Retinal pigment epithelial cell (primary cell): ENCODE data around the gene PDCD6IP.
A peak's percentile ranks its signal among the peaks of the same experiment; 100 is the strongest.
"Not testable (repeated sequence)": the region's sequence is repeated elsewhere in the genome, so short reads cannot be mapped to it uniquely, and the experiment has no call there.

Source experiments
- DNase-seq: peaks from one replicate; pipeline ENCODE4 v3.0.0-alpha.2; 2010; ENCODE audit warnings: low read depth
- H3K4me3 ChIP-seq: 2 replicates; pipeline ENCODE4 v1.5.1; 2011; ENCODE audit warnings: mild to moderate bottlenecking, low read length, control low read depth, moderate library complexity
- TF ChIP-seq, protein P1 (sequence below): conservative IDR thresholded peaks from 2 replicates; pipeline ENCODE4 v1.5.1; 2011; ENCODE audit warnings: low read depth, low read length, control low read depth, inconsistent platforms

PDCD6IP gene

GRCh38 chr3:33768578-33769330 is 29.7 kb upstream of the PDCD6IP start:
- no peak for DNase-seq
- TF ChIP-seq, protein P1, sequence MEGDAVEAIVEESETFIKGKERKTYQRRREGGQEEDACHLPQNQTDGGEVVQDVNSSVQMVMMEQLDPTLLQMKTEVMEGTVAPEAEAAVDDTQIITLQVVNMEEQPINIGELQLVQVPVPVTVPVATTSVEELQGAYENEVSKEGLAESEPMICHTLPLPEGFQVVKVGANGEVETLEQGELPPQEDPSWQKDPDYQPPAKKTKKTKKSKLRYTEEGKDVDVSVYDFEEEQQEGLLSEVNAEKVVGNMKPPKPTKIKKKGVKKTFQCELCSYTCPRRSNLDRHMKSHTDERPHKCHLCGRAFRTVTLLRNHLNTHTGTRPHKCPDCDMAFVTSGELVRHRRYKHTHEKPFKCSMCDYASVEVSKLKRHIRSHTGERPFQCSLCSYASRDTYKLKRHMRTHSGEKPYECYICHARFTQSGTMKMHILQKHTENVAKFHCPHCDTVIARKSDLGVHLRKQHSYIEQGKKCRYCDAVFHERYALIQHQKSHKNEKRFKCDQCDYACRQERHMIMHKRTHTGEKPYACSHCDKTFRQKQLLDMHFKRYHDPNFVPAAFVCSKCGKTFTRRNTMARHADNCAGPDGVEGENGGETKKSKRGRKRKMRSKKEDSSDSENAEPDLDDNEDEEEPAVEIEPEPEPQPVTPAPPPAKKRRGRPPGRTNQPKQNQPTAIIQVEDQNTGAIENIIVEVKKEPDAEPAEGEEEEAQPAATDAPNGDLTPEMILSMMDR: no peak
- H3K4me3 ChIP-seq: no peak overlapping the region

DNA sequence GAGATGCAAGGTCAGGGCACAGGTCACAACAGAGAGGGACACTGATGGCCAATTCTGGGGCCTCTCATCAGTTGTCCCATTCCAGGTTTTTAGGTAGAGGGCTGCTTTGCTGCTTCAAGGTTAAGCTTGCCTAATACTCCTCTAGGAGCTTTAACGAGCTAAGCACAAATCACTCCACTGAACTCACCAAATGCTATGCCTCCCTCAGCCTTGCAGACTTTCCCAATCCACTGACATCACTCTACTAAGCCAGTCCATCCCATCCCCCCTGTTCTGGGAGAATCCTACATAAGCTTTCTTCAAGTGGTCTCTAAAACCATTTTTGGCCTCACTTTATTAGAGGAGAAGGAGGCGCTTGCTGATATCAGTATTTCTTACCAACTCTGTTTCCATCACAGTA is 24.8 kb upstream of the PDCD6IP start:
- TF ChIP-seq, protein P1: no peak
- no peak overlapping the region for H3K4me3 ChIP-seq
- no peak for DNase-seq

- H3K4me3 ChIP-seq: no peak overlapping the region
- TF ChIP-seq, protein P1: no peak
These were observed 23.1 kb upstream of the PDCD6IP start for GRCh38 chr3:33775363-33775762.

DNA sequence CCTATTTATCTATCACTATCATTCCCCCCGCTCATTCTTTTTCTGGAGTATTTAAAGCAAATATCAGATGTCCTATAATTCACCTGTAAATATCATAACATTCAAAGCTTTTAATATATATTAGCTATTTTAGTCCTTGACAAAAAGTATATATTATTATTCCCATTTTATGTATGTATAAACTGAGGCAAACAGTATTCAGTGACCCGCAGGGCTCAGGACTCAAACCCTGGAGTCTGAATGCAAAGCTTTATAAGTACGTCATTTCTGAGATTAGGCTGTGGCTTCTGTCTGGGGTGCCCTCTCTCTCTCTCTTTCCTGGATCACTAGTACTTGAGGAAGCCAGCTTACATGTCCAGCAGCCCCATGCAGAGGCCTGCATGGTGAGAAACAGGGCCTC is 20.4 kb upstream of the PDCD6IP start:
- no peak overlapping the region for H3K4me3 ChIP-seq
- TF ChIP-seq, protein P1: no peak
- no peak for DNase-seq

More at GRCh38 chr3:33775363-33775762, 23.1 kb upstream of the PDCD6IP start:
- DNase-seq: no peak

GRCh38 chr3:33779751-33780150 is 18.7 kb upstream of the PDCD6IP start:
- DNase-seq: no peak
- TF ChIP-seq, protein P1: no peak
- H3K4me3 ChIP-seq: no peak overlapping the region

GRCh38 chr3:33781413-33781812 is 17.0 kb upstream of the PDCD6IP start:
- not testable (repeated sequence) for H3K4me3 ChIP-seq, DNase-seq

- TF ChIP-seq, protein P1: no peak
- H3K4me3 ChIP-seq: peak overlapping the region; percentile 45
- DNase-seq: no peak
These were observed 11.7 kb upstream of the PDCD6IP start for GRCh38 chr3:33786565-33787327.
